CD4-positive, alpha-beta T cell treated with Interleukin-15 for 1 hour (primary cell): Measurements from ENCODE around the gene TWF2.
A peak's percentile ranks its signal among the peaks of the same experiment; 100 is the strongest.

ENCODE experiments used
- DNase-seq: peaks from one replicate; pipeline ENCODE4 v3.0.0-alpha.2; 2020

Gene TWF2

DNA sequence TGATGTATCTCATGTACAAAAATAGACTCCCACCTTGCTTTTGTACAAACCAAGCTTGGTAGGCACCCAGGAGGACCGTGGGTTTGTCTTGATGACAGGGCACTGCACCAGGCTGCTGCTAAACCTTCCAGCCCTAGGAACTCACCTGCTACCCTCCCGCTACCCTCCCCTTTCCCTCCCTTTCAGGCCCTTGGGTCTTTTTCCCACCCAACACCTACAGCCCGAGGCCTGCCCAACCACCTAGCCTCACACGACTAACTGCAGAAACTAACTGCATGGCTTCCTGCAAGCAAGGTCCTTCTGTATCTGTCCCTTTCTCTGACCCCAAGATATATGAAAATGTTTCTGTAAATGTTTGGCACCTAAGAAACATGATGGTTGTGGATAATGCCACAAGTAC, 17.7 kb upstream of the TWF2 start:
- no peak for DNase-seq

DNA sequence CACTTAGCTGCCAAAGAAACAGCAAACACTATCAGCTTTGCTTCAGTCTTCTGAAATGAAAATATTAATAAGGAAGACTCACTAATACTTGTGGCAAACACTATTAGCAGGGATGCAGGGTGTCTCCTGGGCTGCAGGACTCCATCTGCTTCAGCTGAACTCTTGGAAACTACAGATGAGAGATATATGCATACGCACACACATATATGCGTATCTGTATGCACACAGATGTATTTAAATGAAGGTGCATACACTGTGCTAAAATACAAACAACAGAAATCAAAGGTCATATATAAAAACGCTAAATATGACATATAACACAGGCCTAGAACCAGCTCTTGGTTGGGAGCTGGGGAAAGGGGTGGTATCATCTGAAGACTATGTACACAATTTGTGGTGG, 17.2 kb upstream of the TWF2 start:
- DNase-seq: no peak

DNA sequence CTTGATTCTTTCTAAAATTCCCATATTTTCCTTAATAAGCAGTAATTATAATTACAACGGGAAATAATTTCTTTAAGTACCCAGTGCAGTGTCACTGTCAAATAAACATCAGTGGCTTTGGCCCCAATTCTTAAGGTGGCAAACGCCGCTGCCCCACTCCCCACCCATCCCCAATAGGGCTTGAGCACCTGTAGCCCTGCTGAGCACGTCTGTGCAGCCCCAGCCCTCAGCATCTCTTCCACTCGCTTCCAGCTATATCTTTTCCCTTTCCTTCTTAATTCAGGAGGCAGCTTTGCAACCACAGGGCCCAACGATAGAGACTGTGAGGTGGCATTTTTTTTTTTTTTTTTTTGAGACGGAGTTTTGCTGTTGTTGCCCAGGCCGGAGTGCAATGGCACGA, 15.7 kb upstream of the TWF2 start:
- no peak for DNase-seq

DNA sequence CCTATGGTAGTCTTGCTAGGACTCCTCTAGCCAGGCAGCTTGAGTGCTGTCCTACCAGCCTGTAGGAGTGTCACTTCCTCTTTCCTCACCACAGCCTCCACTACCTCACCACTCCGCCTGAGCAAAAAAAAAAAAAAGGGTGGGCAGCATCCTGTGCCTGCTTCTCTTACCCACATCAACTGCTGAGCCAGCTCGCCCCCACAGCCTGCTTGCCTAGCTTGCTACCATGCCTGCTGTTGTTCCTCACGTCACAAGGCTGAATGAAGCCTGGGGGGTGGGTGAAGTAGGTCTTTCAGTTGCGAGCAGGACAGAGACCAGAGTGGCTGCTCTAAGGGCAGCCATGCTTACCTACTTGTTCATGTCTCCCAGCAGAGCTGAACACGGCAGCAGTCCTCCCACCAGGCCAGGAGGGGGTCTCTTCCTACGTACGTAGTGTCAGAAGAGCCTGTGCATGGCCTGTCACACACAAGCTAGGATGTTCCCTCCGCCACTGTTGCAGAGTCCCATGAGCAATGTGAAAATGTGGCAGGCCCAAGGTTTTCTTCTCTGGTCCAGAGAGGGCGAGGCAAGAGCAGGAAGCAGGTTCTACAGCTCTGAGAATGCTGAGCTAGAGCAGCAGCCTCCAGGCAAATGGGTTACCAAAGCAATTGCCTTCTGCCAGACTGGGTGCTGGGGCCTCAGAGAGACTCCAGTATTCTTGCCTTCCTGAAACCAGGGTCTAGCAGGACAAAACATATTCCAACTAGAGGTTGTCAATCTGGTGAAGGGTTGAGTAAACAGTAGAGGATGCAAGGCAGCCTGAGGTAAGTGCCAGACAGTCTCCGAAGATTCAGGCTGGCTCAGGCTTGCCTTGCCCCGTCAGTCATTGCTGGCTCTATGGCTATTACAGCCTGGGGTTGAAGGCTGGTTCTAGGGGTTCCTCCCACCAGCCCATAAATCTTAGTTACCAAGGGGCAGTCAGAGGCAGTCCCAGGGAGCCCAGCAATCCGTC, 14.7 kb upstream of the TWF2 start:
- peak; percentile 91 for DNase-seq

DNA sequence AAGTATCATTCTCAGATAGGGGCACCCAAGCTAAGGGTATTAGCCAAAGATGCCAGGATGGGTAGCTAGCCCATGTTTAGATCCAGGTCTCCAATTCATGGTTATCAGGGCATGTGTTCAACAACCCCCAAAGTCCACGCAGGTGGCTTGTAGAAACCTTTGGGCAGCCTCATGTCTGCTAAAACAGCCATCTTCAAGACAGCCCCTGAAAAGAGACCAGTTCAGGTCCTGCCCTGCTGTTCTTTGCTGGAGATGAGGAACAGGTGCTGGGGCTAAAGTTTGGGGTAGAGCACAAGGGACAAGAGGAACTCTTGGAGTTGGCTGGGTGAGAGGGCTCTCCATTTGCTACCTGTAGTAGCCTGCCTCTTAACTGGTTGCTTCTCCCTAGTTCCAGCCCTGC, 11.2 kb upstream of the TWF2 start:
- no peak for DNase-seq

DNA sequence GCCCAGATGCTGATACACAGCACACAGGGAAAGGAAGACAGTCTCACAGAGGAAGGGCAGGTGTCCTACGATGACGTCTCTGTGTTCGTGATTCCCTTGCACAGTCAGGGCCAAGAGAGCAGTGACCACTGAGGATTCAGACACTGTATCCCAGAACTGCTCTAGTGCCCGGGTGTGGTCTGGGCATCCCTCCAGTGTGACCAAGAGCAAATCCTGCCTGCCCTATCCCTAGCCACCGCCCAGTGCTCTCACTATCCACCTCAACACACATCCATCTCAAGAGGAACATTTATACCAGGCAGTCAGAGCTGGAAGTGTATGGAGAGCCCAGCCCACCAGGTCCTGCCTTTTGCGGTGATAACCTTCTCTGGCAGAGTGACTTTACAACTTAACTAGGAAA, 10.7 kb upstream of the TWF2 start:
- no peak for DNase-seq

DNA sequence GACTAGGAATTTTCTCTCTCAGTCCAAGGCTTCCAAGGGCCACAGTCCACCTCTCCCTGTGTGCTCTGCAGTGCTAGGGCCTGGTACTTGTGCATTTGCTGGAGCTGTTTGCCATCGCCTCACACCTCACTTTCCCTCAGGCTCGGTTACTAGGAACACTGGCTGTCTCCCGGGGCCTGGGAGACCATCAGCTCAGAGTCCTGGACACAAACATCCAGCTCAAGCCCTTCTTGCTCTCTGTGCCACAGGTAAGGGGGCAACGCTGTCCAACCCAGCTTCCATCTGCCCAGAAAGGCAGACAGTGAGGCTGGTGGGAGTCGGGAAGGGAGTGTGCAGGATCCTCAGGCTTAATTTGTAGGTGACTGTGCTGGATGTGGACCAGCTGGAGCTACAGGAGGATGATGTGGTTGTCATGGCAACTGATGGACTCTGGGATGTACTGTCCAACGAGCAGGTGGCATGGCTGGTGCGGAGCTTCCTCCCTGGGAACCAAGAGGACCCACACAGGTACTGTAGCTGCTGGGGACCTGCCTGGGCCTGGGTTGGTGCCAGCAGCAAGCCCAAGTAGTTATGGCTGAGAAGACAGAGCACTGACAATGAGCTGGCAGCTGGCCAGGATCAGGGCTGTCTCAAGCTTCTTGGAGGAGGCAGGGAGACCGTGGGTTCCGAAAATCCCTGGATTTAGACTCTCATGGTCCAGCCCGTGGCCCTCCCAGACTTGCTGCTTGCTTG, 10.0 kb upstream of the TWF2 start:
- no peak for DNase-seq

DNA sequence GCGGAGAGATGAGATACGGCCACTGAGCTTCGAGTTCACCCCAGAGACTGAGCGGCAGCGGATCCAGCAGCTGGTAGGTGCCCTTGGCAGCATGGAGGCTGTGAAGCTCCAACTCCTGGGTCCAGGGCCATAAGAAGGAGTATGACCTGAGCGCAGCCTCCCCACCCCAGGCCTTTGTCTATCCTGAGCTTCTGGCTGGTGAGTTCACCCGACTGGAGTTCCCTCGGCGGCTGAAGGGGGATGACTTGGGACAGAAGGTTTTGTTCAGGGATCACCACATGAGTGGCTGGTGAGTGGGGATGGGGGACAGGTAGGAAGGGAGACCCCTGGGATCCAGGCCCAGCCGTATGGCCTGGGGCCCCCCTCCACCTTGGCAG, 9.2 kb upstream of the TWF2 start:
- no peak for DNase-seq

DNA sequence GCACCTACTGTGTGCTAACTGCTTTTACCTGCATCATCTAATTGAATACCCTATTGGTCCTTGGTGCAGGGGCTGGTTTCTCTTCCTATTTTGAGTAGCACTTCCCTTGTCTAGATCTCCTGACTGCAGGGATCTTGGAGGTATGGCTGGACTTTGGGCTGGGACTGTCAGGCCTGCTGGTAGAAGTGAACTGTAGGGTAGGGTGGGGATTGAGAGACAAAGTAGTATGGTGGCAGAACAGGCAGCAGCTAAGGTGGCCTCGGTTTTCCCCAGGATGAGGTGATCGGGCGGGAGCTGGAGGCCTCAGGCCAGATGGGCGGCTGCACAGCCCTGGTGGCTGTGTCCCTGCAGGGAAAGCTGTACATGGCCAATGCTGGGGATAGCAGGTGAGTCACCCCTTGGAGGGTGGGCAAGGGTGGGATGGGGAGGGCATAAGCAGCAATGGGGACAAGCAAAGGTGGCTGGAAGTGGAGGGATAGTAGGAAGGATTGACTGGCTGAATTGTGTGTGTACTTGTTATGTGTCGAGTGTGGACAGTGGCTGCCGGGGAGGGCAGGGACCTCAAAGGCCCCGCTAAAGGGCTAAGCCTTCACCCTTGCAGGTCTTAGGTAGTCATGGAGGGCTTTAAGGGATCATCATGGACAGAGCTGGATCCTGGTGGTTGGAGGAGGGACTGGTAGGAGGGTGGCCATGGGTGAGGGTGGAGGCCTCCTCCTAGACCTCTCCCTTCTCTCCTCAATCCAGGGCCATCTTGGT, 8.6 kb upstream of the TWF2 start:
- DNase-seq: no peak

DNA sequence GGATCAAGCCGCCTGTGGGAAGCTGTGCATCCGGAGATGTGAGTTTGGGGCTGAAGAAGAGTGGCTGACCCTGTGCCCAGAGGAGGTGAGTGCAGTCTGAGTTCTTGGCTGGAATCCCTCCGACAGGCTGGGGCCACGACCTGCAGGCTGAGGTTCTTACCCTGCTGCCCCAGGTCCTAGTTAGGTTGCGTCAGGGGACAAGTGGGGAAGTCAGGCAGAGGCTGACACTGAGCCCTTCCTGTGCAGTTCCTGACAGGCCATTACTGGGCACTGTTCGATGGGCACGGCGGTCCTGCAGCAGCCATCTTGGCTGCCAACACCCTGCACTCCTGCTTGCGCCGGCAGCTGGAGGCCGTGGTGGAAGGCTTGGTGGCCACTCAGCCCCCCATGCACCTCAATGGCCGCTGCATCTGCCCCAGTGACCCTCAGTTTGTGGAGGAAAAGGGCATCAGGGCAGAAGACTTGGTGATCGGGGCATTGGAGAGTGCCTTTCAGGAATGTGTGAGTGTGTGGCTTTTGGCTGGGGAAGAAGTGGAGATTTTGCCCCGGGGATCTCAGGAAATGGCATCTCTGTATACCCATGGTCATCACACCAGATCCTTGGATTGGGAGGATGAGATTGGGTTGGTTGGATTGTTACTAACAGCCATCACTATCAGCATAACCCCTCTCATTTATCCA, 7.9 kb upstream of the TWF2 start:
- DNase-seq: peak; percentile 45

DNA sequence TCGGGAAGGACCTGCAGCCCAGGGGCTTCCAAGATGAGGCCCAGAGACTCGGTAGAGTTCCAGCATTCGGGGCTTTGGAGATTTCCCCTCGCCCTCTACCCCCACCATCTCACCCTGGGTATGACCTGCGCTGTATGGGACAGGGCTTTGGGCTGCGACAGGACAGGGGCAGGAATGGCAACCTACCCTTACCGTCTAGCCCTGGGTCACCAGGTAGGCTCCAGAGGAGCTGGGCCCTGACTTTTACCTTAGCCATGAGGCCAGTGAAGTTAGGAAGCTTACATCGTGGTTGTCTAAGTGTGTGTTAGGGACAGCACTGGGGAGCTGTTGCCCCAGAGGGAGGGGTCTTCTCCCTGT, 7.3 kb upstream of the TWF2 start:
- no peak for DNase-seq

DNA sequence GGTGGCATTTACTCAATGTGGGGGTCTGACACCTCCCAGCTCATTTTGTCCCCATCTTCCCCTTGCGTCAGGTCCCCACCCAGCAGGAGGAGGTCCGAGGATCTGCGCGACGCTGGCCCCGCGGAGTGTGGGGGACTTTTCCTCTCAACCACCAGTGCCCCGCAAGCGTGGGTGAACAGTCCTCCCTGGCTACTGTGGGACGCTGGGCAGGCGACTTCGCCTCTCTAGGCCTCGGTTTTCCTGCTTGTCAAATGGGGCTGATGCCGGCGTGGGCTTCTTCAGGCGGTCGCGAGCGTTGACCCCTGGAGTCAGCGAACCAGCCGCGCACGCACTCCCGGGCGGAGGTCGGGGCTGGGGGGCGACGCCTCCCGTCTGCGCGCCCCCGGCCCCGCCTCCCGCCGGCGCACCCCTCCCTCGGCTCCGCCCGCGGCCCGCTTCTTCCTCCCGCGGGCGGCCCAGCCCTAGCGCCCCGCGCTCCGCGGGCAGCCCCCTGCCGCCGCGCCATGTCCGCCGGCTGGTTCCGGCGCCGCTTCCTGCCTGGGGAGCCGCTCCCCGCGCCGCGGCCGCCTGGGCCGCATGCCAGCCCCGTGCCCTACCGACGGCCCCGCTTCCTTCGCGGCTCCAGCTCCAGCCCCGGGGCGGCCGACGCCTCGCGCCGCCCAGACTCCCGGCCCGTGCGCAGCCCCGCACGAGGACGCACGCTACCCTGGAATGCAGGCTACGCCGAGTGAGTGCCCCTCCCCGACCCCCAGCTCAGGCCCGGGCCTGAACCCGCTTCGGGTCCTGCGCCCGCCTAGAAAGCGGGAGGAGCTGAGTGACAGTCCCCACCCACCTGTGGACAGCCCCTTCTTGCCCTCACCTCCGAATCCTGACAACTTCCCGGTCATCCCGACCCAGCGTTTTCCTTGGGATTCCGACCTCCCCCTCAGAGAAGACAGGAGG, 6.6 kb upstream of the TWF2 start, which contains the start of gene PPM1M:
TSS of gene PPM1M (plus strand) at position 438 of the 942 bp plus-strand sequence. CDS start at position 504, 66 bp downstream.
- DNase-seq: peak; percentile 65

DNA sequence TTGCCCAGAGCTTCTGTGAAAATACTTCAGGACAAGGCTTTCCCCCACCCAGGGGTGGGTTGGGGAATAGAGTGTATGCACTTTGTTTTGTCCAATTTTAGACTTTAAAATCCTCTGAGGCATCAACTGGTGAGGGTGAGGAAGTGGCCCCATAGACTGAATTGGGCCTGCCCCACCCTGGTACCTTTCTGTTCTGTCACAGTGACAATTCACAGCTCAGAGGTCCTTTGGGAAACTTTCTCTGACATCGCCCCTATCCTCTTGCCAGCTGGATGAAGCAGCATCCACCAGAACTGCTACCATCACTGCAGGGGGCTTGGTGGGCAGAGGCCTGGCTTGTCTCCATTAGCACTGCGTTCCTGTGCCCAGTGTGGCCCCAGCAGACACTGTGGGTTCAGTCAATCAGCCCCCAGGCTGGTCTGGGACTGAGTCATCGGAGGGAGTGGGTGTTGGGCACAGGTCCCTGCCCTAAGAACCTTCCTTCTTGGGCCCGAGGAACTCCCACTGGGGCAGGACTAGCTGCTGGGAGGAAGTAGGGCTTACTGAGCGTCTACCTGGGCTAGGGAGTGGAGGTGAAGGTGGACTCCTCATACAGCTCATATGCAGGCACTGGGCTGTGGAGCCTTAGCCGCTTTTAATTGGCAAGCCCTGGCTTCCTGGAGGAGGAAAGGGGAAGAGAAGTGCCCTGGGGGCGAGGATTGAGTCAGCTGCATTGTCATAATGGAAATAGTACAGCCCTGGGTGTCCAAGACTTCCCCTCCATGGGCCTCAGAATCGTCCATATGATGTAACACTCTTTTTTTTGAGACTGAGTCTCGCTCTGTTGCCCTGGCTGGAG, 5.1 kb upstream of the TWF2 start:
- DNase-seq: peak; percentile 67

DNA sequence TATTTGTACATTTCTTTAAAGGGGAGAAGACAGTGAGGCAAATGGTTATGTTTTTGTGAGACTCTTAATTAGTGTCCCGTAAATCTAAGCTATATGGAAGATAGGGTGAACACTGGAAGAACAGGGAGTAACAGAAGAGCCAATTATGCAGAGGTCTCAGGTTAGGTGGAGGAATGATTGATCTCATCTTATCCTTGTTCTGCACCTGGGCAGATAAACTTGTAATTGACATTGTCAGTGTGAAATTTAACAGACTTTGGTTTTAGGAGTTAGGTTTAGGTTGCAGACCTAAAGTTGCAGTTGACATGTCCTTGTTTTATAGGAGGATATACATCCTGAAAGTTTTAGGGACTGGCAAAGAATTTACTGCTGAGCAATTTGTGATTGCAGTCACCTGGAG, 3.1 kb upstream of the TWF2 start:
- DNase-seq: no peak

DNA sequence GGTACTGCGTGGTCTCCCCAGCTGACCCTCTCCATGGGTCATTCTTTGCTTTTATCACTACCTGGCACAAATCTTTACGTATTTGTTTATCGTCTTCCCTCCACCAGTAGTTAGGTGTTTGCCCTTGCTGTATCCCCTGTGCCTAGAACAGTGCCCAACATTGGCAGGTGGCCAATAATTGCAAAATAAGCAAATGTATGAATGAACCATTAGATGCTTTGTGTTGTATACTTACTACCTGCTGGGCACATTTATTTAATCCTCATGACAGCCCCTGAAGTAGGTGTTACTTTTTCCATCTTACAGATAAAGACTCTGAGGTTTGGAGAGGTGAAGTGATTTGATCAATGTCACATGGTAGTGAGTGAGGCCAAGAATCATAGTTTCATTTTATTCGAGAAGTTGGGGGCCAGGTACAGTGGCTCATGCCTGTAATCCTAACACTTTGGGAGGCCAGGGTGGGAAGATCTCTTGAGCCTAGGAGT, 2.0 kb upstream of the TWF2 start:
- DNase-seq: peak; percentile 1

DNA sequence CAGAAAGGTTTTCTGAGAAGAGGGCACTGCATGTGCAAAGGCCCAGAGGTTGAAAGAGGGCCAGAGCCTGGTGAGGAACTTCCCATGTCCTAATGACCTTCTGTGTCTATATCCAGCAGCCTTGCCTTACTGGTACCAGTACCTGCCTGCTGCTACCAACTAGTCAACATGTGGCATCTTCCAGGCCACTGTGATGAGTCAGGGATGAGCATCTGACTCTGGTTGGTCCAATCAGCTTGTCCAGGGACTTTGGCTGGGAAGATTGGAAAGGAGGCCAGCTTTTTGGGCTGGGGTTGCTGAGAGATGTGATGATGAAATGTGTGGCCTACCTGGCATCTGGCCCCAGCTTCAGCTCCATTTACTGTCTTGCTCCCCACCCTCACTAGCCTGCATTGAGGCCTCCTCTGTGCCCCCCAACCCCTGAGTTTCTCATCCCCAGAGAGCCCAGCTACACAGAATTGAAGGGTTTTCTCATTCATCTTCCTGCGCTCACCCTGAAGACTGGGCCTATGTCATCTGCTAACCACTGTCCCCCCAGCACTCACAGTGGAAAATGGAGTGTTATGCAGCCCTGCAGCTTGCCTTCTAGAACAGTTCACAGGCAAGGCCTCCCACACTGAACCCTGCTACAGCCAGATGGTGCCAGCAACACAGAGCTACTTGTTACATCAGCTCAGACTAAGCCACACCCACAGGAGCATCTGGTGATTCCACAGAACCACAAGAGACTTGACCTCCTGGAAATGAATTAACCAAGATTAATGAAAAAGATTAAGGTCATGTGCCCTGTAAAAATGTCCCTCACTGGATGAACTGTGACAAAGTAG, 1.3 kb upstream of the TWF2 start:
- peak; percentile 74 for DNase-seq

DNA sequence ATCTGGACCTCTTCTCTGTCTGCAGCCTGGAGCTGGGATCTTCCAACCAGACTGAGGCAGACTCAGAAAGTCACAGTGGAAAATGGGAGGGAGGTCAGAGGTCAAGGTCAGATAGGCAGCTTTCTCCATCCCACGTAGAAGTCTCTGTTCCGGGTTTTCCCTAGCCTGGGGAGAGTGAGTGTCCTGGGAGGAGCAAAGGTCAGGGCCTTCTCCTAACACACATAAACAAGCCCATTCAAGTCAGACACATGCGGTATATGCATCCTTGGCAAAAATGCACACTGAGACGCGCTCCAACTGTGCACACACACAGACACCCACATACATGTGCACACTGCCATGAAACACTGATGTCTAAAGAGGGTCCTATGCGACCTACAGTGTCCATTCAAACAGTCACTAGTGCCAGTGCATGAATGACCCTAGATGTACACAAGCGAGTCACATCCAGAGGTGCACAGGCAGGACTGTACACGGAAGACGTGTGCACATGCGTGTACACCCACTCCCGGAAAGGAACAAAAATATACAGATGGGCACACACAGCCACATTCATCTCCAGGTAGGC, 681 bp downstream of the TWF2 start:
- peak; percentile 15 for DNase-seq

DNA sequence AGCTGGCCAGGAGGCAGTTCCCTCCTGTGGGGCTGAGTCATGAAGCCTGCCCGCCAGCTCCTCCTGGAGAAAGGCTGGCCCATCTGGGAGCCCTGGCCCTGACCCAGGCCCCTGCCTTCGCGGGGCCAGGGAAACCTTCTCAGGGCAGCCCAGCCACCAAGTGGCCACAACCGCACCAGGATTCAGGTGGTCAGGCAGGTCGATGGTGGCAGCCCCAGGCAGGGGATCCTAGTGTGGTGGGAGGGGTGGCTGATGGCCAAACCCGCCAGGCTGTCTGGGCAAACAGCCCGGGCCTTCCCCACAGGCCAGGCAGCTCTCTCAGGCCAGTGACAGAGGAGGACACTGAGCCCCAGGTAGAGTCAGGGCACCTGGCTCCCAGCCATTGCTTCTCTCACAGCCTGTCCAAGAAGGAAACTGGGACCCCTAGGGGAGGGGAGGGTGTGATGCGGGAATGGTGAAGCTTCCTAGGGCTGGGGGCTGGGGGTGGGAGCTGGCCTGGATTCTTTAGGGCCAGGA, 1.2 kb downstream of the TWF2 start:
- DNase-seq: peak; percentile 67
